ENCODE data around the gene TSHR.

TSHR gene

DNA sequence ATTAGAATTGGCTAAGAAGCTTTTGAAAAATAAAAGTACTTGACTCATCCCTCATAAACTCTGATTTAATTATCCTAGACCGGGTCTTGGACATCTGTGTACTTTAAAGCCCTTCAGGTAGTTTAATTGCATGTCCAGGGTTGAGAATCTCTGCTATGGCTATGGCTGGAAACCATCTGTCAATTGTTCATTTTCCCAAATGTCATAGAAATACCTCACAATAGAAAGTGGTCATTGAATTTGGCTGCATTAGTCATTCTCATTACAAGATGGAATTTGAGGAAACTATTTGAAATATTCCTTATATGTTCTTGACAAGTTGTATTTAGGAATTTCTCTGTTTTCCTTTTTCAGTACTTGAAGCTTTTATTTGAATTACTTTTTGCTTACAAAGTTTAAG, 111.3 kb downstream of the TSHR start:
- H3K9me3 Mint-ChIP-seq, result peaks cover 10% of the 10 kb centered on the region

DNA sequence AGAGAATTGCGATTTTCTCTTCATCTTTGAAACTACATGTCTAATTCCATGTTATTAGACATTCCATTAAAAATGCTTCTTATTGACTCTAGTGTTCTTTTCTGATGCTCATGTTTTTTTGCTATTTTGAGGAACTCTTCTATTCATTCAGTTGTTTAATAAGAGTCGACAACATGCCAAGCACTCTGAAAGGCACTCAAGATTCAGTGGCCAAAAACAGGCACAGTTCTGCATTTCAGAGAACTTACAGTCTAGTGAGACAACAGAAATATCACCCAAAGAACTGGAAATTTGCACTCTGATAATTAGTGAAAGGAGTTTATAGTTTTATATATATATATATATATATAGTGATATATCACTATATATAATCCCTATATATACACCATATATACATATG, 111.7 kb downstream of the TSHR start:
- H3K27ac Mint-ChIP-seq (ENCODE audit: low read depth), result no peak overlapping the region
- ATAC-seq (replicated peaks; ENCODE audit: extremely low read depth, poor library complexity, severe bottlenecking) (no peak), DNase-seq (ENCODE audit: low spot score in 2 of 2) (no peak)
- H3K4me1 Mint-ChIP-seq, result no peaks in the 10 kb centered on the region
- no peak overlapping the region for H3K4me3 Mint-ChIP-seq
- peaks cover 10% of the 10 kb centered on the region for H3K9me3 Mint-ChIP-seq
- H3K36me3 Mint-ChIP-seq (ENCODE audit: insufficient read depth), result no peaks in the 10 kb centered on the region
- H3K27me3 Mint-ChIP-seq, result no peaks in the 10 kb centered on the region

More for the DNA sequence above, 111.3 kb downstream of the TSHR start:
- no peak overlapping the region for H3K27ac Mint-ChIP-seq (ENCODE audit: low read depth)
- H3K36me3 Mint-ChIP-seq (ENCODE audit: insufficient read depth), result no peaks in the 10 kb centered on the region
- ATAC-seq (replicated peaks; ENCODE audit: extremely low read depth, poor library complexity, severe bottlenecking), result no peak
- no peaks in the 10 kb centered on the region for H3K27me3 Mint-ChIP-seq
- no peaks in the 10 kb centered on the region for H3K4me1 Mint-ChIP-seq
- no peak for DNase-seq (ENCODE audit: low spot score in 2 of 2)
- H3K4me3 Mint-ChIP-seq, result no peak overlapping the region

DNA sequence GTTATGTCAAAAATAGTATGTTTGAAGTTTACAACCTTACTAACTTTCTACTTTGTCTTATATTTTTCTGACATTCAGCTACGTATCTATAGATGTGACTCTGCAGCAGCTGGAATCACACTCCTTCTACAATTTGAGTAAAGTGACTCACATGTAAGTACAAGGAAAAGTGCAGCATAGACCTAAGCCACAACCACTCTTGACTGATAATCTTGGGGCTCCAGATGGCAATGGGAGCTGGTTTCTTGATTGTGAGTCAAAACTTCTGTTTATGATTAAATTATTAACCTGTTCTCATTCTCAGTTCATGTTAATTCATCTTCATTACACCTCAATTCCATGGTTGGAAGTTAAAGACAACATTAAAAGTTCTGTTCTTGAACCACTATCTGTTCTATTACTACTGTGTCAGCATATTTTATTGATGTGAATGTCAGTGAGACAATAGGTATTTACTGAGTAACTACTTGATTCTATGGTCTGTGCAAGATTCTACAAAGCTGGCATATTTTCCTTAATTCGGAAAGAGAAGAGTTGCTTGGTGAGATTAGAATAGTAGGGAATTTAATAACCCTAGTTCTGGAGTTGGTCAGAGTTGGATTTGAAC, 112.9 kb downstream of the TSHR start:
- Mint-ChIP-seq H3K9me3 (peaks cover 10% of the 10 kb centered on the region), H3K36me3 (ENCODE audit: insufficient read depth) (no peaks in the 10 kb centered on the region), H3K4me3 (no peak overlapping the region), H3K4me1 (no peaks in the 10 kb centered on the region), H3K27ac (ENCODE audit: low read depth) (no peak overlapping the region), H3K27me3 (no peaks in the 10 kb centered on the region)
- DNase-seq (ENCODE audit: low spot score in 2 of 2), result no peak
- no peak for ATAC-seq (replicated peaks; ENCODE audit: extremely low read depth, poor library complexity, severe bottlenecking)

DNA sequence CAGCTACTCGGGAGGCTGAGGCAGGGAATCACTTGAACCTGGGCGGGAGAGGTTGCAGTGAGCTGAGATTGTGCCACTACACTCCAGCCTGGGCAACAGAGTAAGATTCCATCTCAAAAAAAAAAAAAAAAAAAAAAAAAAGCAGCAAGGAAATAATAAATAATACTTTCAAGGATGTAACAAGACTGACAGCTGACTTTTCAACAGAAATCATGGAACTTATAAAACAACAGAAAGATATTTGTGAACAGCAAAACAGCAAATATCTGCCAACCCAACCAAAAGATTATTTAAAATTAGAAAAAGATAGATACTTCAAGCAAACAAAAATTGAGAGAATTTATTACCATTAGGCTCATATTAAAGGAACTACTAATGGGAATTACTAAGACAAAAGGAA, 115.1 kb downstream of the TSHR start:
- no peak for DNase-seq (ENCODE audit: low spot score in 2 of 2)
- Mint-ChIP-seq H3K4me3 (no peak overlapping the region), H3K9me3 (peaks cover 10% of the 10 kb centered on the region), H3K27ac (ENCODE audit: low read depth) (no peak overlapping the region), H3K36me3 (ENCODE audit: insufficient read depth) (no peaks in the 10 kb centered on the region), H3K4me1 (no peaks in the 10 kb centered on the region), H3K27me3 (no peaks in the 10 kb centered on the region)
- no peak for ATAC-seq (replicated peaks; ENCODE audit: extremely low read depth, poor library complexity, severe bottlenecking)

DNA sequence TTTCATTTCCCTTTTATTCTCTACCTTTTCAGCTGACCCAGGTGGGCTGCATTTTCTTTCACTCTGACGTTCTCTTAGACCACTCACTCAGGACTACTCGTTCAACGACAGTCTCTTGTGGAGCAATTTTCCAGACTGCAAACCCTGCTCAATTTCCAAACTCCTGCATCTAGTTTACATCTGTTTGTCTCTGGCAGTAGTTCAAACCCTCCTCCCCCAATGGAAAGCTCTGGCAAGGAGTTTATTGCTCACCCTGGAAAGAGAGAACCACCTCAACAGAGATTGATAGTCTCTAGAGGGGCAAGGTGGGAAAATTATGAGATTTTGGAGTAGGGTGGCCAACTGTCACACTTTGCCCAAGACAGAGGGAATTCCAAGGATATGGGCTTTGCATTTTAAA, 130.2 kb downstream of the TSHR start:
- DNase-seq (ENCODE audit: low spot score in 2 of 2), result no peak
- H3K27ac Mint-ChIP-seq (ENCODE audit: low read depth), result no peak overlapping the region
- no peaks in the 10 kb centered on the region for H3K27me3 Mint-ChIP-seq
- H3K4me3 Mint-ChIP-seq, result no peak overlapping the region
- no peaks in the 10 kb centered on the region for H3K36me3 Mint-ChIP-seq (ENCODE audit: insufficient read depth)
- H3K4me1 Mint-ChIP-seq, result no peaks in the 10 kb centered on the region
- H3K9me3 Mint-ChIP-seq, result no peaks in the 10 kb centered on the region
- no peak for ATAC-seq (replicated peaks; ENCODE audit: extremely low read depth, poor library complexity, severe bottlenecking)

DNA sequence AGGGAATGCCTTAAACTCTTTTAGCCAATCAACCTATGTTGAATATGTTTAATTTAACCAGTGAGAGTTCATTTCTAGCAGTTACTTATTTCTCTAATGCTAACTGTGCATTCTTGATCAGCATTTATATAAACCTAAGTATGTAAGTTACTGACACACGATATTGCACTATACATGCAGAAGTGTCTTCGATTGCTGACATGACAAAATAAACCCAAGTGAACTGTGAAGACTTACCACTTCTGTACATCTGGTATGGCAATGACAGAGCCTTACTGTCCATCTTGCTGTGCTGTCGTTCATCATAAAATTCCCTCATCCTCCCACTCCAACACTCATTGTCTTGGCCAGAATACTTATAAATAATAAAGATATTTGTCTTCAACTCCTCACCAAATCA, 131.8 kb downstream of the TSHR start:
- no peaks in the 10 kb centered on the region for H3K9me3 Mint-ChIP-seq
- no peak for DNase-seq (ENCODE audit: low spot score in 2 of 2)

DNA sequence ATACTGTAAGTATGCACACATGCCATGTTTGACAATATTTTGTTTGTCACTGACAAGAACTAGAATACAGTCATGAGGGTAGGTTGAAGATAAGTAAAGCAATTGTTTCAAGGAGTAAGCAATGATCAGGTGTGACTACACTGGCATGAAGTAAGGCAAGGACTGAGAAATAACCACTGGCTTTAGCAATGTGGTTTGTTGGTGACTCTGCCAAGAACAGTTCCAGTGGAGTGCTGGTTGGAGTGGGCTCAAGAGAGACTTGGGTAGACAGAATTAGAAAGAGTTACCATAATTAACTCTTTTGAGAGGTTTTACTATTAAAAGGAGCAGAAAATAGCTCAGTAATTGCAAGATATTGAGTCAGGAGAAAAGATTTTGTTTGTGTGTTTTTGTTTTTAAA, 135.7 kb downstream of the TSHR start:
- DNase-seq (ENCODE audit: low spot score in 2 of 2), result no peak
- no peak for ATAC-seq (replicated peaks; ENCODE audit: extremely low read depth, poor library complexity, severe bottlenecking)
- H3K4me3 Mint-ChIP-seq, result no peak overlapping the region

More for the DNA sequence above, 131.8 kb downstream of the TSHR start:
- no peak for ATAC-seq (replicated peaks; ENCODE audit: extremely low read depth, poor library complexity, severe bottlenecking)
- Mint-ChIP-seq H3K27ac (ENCODE audit: low read depth) (no peak overlapping the region), H3K36me3 (ENCODE audit: insufficient read depth) (no peaks in the 10 kb centered on the region), H3K27me3 (no peaks in the 10 kb centered on the region), H3K4me1 (no peaks in the 10 kb centered on the region), H3K4me3 (no peak overlapping the region)

DNA sequence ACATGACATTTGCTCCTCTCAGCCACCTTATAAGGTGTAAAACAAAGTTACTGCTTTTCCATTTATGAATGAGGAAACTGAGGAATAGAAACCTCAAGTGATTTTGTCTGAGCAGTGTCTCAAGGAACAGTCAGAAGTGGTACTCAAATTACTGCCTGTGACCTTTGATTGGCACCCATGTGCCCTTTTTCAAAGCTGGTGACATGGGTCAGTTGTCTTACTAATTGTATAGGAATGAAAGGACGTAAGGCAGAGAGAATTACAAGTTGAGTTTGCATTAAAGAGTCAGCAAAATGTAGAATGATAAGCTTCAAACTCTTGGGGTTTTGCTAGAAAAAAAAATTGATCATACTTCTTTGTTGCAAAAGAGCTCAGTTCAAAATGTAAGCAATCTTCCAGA, 136.2 kb downstream of the TSHR start:
- Mint-ChIP-seq H3K36me3 (ENCODE audit: insufficient read depth) (no peaks in the 10 kb centered on the region), H3K27me3 (no peaks in the 10 kb centered on the region), H3K27ac (ENCODE audit: low read depth) (no peak overlapping the region), H3K4me3 (no peak overlapping the region), H3K9me3 (no peaks in the 10 kb centered on the region), H3K4me1 (no peaks in the 10 kb centered on the region)
- no peak for DNase-seq (ENCODE audit: low spot score in 2 of 2)
- ATAC-seq (replicated peaks; ENCODE audit: extremely low read depth, poor library complexity, severe bottlenecking), result no peak

More for the DNA sequence above, 135.7 kb downstream of the TSHR start:
- Mint-ChIP-seq H3K4me1 (no peaks in the 10 kb centered on the region), H3K36me3 (ENCODE audit: insufficient read depth) (no peaks in the 10 kb centered on the region), H3K27ac (ENCODE audit: low read depth) (no peak overlapping the region), H3K27me3 (no peaks in the 10 kb centered on the region), H3K9me3 (no peaks in the 10 kb centered on the region)

DNA sequence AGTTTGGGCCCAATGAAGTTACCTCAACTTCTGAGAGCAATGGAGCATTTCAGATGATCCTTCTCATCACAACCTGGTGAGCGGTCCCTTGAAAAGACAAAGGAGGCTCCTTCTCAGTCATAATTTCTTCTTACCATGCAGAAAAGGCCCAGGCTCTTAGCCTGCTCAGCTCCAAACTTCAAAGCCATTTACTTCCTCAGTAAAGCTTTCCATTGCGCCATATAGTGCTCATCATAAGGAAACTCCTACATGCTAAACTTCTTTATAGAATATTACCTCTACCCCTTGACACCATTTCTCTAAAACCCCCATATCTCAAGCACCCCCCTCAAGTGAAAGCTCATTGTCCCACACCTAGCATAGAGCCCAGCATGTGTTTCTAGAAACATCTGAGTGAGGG, 138.2 kb downstream of the TSHR start:
- H3K4me3 Mint-ChIP-seq, result no peak overlapping the region
- no peaks in the 10 kb centered on the region for H3K4me1 Mint-ChIP-seq
- H3K9me3 Mint-ChIP-seq, result no peaks in the 10 kb centered on the region
- no peak for DNase-seq (ENCODE audit: low spot score in 2 of 2)
- no peaks in the 10 kb centered on the region for H3K27me3 Mint-ChIP-seq
- H3K27ac Mint-ChIP-seq (ENCODE audit: low read depth), result no peak overlapping the region
- no peak for ATAC-seq (replicated peaks; ENCODE audit: extremely low read depth, poor library complexity, severe bottlenecking)
- H3K36me3 Mint-ChIP-seq (ENCODE audit: insufficient read depth), result no peaks in the 10 kb centered on the region

DNA sequence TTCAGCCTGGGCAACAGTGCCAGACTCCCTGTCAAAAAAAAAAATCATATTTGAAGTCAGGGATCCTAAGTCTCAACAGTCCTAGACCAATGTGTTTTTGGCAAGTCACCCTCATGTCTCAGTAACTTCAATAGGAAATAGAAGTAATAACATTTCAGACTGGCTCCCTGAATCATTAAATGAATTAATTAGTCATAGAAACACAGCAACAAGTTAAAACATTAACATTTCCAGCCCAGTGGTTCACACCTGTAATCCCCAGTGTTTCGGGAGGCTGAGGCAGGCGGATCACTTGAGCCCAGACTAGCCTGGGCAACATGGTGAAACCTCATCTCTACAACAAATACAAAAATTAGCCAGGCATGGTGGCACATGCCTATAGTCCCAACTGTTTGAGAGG, 140.1 kb downstream of the TSHR start:
- Mint-ChIP-seq H3K27ac (ENCODE audit: low read depth) (no peak overlapping the region), H3K27me3 (no peaks in the 10 kb centered on the region), H3K4me1 (no peaks in the 10 kb centered on the region), H3K36me3 (ENCODE audit: insufficient read depth) (no peaks in the 10 kb centered on the region), H3K4me3 (no peak overlapping the region), H3K9me3 (no peaks in the 10 kb centered on the region)
- no peak for DNase-seq (ENCODE audit: low spot score in 2 of 2)
- no peak for ATAC-seq (replicated peaks; ENCODE audit: extremely low read depth, poor library complexity, severe bottlenecking)

DNA sequence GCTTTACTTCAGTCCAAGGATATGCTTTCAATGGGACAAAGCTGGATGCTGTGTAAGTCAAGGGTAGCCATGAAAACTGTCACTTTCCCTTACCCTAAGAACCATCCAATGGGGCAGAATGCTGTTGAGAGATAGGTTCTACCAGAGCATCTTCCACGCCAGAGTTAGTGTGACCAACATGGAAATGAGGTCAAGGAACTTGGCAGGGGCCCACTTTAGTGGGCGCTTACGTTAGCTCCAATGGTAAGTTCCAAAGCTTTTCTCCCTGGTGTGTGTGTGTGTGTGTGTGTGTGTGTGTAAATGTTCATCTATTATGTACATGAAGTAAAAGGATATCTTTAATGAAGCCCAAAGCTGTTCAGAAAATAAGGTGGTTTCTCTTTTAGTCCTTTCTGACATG, 141.2 kb downstream of the TSHR start:
- no peaks in the 10 kb centered on the region for H3K9me3 Mint-ChIP-seq
- ATAC-seq (replicated peaks; ENCODE audit: extremely low read depth, poor library complexity, severe bottlenecking) (no peak), DNase-seq (ENCODE audit: low spot score in 2 of 2) (no peak)
- H3K27me3 Mint-ChIP-seq, result no peaks in the 10 kb centered on the region
- no peaks in the 10 kb centered on the region for H3K4me1 Mint-ChIP-seq
- no peak overlapping the region for H3K27ac Mint-ChIP-seq (ENCODE audit: low read depth)
- no peaks in the 10 kb centered on the region for H3K36me3 Mint-ChIP-seq (ENCODE audit: insufficient read depth)
- H3K4me3 Mint-ChIP-seq, result no peak overlapping the region

DNA sequence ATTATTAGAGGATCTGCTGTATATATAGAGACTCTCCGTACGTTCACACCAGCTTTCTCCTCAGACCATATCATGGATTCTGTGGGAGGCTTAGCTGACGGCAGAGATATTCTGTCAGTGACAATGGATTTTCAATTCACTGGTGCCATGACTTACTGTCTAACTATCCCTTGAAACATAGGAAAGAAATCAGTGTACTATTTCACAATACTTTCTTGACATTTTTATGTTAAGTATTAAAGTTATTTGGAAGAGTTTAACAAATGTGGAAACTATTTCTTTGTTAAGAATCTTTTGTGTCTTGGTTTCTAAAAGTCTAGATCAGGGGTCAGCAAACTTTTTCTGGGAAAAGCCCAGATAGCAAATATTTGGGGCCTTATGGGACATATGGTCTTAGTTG, 146.8 kb downstream of the TSHR start:
- Mint-ChIP-seq H3K9me3 (no peaks in the 10 kb centered on the region), H3K4me1 (no peaks in the 10 kb centered on the region), H3K36me3 (ENCODE audit: insufficient read depth) (no peaks in the 10 kb centered on the region), H3K27ac (ENCODE audit: low read depth) (no peak overlapping the region), H3K27me3 (no peaks in the 10 kb centered on the region), H3K4me3 (no peak overlapping the region)
- no peak for DNase-seq (ENCODE audit: low spot score in 2 of 2)
- no peak for ATAC-seq (replicated peaks; ENCODE audit: extremely low read depth, poor library complexity, severe bottlenecking)

DNA sequence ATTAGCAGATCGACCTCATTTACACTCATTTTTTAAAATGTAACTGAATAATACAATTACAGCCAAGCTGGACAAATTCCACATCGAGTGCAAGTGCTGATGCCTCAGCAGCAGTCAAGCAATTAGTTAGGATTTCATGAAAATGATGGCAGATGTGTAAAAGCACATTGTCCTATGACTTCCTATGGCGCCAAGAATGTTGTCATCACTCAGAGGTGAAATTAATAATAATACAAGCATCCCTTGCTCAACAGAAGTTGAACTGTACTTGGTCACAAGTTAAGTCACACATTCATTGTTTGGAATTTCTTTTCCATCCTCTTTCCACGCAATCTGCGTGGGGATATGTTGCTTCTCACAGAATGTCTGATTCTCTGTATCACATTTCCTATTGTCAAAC, 148.0 kb downstream of the TSHR start:
- DNase-seq (ENCODE audit: low spot score in 2 of 2) (no peak), ATAC-seq (replicated peaks; ENCODE audit: extremely low read depth, poor library complexity, severe bottlenecking) (no peak)
- Mint-ChIP-seq H3K4me1 (no peaks in the 10 kb centered on the region), H3K4me3 (no peak overlapping the region), H3K27ac (ENCODE audit: low read depth) (no peak overlapping the region), H3K9me3 (no peaks in the 10 kb centered on the region), H3K36me3 (ENCODE audit: insufficient read depth) (no peaks in the 10 kb centered on the region), H3K27me3 (no peaks in the 10 kb centered on the region)

DNA sequence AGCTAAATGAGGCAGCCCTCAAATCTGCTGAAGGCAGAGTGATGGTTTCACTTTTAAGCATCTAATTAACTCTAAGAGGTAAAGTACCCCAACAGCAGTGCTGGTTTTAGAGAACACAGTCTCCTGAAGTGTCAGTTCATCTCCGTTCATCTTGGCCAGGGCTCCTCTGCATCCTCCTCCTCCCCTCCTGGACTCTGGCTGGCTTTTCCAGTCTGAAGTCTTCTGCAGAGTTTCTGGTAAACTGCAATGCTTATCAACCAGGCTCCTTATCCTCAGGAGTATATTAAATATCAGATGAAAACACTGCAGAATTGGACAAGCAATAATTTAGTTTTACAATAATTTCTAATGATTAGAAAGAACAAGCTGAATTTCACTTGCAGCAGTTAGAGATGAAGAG, 150.0 kb downstream of the TSHR start:
- Mint-ChIP-seq H3K9me3 (no peaks in the 10 kb centered on the region), H3K36me3 (ENCODE audit: insufficient read depth) (no peaks in the 10 kb centered on the region), H3K27me3 (no peaks in the 10 kb centered on the region), H3K27ac (ENCODE audit: low read depth) (no peak overlapping the region), H3K4me3 (no peak overlapping the region), H3K4me1 (no peaks in the 10 kb centered on the region)
- DNase-seq (ENCODE audit: low spot score in 2 of 2) (no peak), ATAC-seq (replicated peaks; ENCODE audit: extremely low read depth, poor library complexity, severe bottlenecking) (no peak)

Data from central memory CD8-positive, alpha-beta T cell (primary cell).